ENCODE results near the gene SMAD3.

The SMAD3 gene

GRCh38 chr15:67125589-67126502 lies 60.4 kb downstream of the SMAD3 start:
- H3K4me3 ChIP-seq (ENCODE audit: low read depth, low read length), result no peak overlapping the region
- TF ChIP-seq CTCF (IDR thresholded peaks at IDR 0.05; ENCODE audit: insufficient read depth, low read depth, low read length, missing control alignments), result no peak
- DNase-seq (ENCODE audit: low read depth), result no peak

- TF ChIP-seq CTCF (IDR thresholded peaks at IDR 0.05; ENCODE audit: insufficient read depth, low read depth, low read length, missing control alignments), result no peak
- DNase-seq (ENCODE audit: low read depth), result no peak
- H3K4me3 ChIP-seq (ENCODE audit: low read depth, low read length), result no peak overlapping the region
These were observed 61.3 kb downstream of the SMAD3 start for GRCh38 chr15:67126551-67127330.

- DNase-seq (ENCODE audit: low read depth), result no peak
- no peak for TF ChIP-seq CTCF (IDR thresholded peaks at IDR 0.05; ENCODE audit: insufficient read depth, low read depth, low read length, missing control alignments)
- H3K4me3 ChIP-seq (ENCODE audit: low read depth, low read length), result no peak overlapping the region
These were observed 61.9 kb downstream of the SMAD3 start for GRCh38 chr15:67127331-67127664.

- no peak overlapping the region for H3K4me3 ChIP-seq (ENCODE audit: low read depth, low read length)
- no peak for DNase-seq (ENCODE audit: low read depth)
- TF ChIP-seq CTCF (IDR thresholded peaks at IDR 0.05; ENCODE audit: insufficient read depth, low read depth, low read length, missing control alignments), result no peak
These were observed 62.6 kb downstream of the SMAD3 start for GRCh38 chr15:67127965-67128364.

- no peak for TF ChIP-seq CTCF (IDR thresholded peaks at IDR 0.05; ENCODE audit: insufficient read depth, low read depth, low read length, missing control alignments)
- no peak overlapping the region for H3K4me3 ChIP-seq (ENCODE audit: low read depth, low read length)
- DNase-seq (ENCODE audit: low read depth), result no peak
These were observed 64.8 kb downstream of the SMAD3 start for GRCh38 chr15:67130166-67130565.

- TF ChIP-seq CTCF (IDR thresholded peaks at IDR 0.05; ENCODE audit: insufficient read depth, low read depth, low read length, missing control alignments), result no peak
- H3K4me3 ChIP-seq (ENCODE audit: low read depth, low read length), result no peak overlapping the region
- DNase-seq (ENCODE audit: low read depth), result peak; percentile 71
These were observed 65.5 kb downstream of the SMAD3 start for GRCh38 chr15:67130673-67131601.

Data from GM12865 (cell line).